HEK293 (cell line): Measurements from ENCODE around the gene NR3C1.

ENCODE experiments used
- CTCF ChIP-seq: fragments of 450-650 bp; formaldehyde crosslinking; IDR thresholded peaks from 2 replicates; pipeline ENCODE4 v1.5.1; 2016; ENCODE audit warnings: missing biosample characterization, missing genetic modification characterization
- RBAK ChIP-seq: fragments of 450-650 bp; formaldehyde crosslinking; IDR thresholded peaks from 2 replicates; pipeline ENCODE4 v1.5.1; 2016; ENCODE audit warnings: missing biosample characterization, missing genetic modification characterization
- SALL2 ChIP-seq: fragments of 450-650 bp; formaldehyde crosslinking; IDR thresholded peaks from 2 replicates; pipeline ENCODE4 v1.5.0; 2017; ENCODE audit warnings: missing biosample characterization, mild to moderate bottlenecking, missing genetic modification characterization, borderline replicate concordance
- ZBTB20 ChIP-seq: fragments of 450-650 bp; formaldehyde crosslinking; IDR thresholded peaks from 2 replicates; pipeline ENCODE4 v1.5.1; 2016; ENCODE audit warnings: missing biosample characterization, missing genetic modification characterization
- ZNF423 ChIP-seq: fragments of 450-650 bp; formaldehyde crosslinking; IDR thresholded peaks from 2 replicates; pipeline ENCODE4 v1.5.1; 2016; ENCODE audit warnings: missing biosample characterization, missing genetic modification characterization
- ZNF426 ChIP-seq: fragments of 450-650 bp; formaldehyde crosslinking; IDR thresholded peaks from 2 replicates; pipeline ENCODE4 v1.5.1; 2017; ENCODE audit warnings: missing biosample characterization, missing genetic modification characterization, mild to moderate bottlenecking, inconsistent platforms, moderate library complexity

DNA sequence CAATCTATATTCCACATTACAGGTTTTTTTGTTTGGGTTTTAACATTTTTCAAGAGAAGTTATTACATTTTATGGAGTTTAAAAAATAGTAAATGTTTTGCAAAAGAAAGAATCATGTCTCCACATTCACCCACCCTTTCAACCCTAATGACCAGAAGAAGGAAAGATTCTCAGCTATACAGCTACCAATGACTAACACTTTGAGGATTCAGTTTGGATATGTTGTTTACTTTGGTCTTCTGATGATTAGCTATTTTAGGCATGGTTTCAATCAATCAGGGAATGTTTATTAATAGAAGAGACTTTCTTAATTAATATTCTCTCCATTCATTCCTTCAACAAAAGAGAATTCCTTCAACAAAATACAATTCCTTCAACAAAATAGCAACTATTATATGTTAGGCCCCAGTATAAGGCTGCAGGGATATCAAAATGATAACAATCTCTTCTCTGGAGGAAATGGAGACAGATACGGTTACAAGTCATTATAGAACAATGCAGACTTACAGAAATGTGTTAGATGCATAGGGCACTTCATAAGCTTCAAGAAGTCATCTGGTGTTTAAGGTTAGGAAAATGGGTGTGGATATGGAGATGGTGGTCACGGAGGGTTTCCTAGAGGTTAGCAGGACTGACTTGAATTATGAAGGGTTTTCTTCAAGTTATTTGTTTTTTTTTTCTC, 9.3 kb upstream of the NR3C1 start:
- TF ChIP-seq ZNF426 (tag by site-specific recombination): no peak
- TF ChIP-seq ZNF423 (tag by site-specific recombination): no peak
- TF ChIP-seq RBAK: no peak
- TF ChIP-seq SALL2 (tag by site-specific recombination): no peak
- TF ChIP-seq ZBTB20 (tag by site-specific recombination): no peak
- TF ChIP-seq CTCF: no peak
